NCI-H226 (cell line): ENCODE data around the gene RPL27A.
"Not testable (repeated sequence)": the region's sequence is repeated elsewhere in the genome, so short reads cannot be mapped to it uniquely, and the experiment has no call there.

Experiments used
- DNase-seq: peaks from one replicate; pipeline ENCODE4 v3.0.0-alpha.2; 2015

Gene RPL27A

GRCh38 chr11:8682303-8683114 lies at the start of gene RPL27A, which contains the start of gene TRIM66:
RPL27A (plus strand) TSS chr11:8682792; CDS start chr11:8682814, 22 bp downstream.
TRIM66 (minus strand) TSS chr11:8682665; CDS start chr11:8672274, 10,391 bp downstream.
- peak; percentile 90 for DNase-seq

DNA sequence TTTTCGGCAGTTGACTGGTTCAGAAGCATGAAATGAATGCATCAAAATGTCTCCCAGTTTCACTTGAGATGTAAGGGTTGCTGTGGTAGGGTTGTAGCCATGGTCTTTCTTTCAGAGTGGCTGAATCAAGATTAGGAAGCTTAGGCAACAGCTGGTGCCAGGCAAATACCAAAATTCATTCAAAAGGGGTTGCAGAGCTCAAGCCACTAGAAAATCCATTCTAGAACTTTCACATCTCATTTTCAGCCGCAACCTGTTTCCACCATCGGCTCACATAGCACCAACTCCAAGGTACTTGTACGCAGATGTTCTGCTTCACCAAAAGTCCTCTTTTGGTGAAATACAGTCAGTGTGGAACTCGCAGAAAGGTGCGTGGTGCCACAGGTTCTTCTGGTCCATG lies 48.1 kb upstream of the RPL27A start:
- no peak for DNase-seq

- DNase-seq, result no peak
Measured at GRCh38 chr11:8636127-8636526, 46.5 kb upstream of the RPL27A start.

GRCh38 chr11:8638300-8638699 lies 44.3 kb upstream of the RPL27A start:
- DNase-seq, result peak; percentile 30

GRCh38 chr11:8639655-8640054 lies 42.9 kb upstream of the RPL27A start:
- no peak for DNase-seq

- no peak for DNase-seq
Measured at GRCh38 chr11:8640267-8640906, 42.2 kb upstream of the RPL27A start.

GRCh38 chr11:8641332-8641731 lies 41.3 kb upstream of the RPL27A start:
- no peak for DNase-seq

DNA sequence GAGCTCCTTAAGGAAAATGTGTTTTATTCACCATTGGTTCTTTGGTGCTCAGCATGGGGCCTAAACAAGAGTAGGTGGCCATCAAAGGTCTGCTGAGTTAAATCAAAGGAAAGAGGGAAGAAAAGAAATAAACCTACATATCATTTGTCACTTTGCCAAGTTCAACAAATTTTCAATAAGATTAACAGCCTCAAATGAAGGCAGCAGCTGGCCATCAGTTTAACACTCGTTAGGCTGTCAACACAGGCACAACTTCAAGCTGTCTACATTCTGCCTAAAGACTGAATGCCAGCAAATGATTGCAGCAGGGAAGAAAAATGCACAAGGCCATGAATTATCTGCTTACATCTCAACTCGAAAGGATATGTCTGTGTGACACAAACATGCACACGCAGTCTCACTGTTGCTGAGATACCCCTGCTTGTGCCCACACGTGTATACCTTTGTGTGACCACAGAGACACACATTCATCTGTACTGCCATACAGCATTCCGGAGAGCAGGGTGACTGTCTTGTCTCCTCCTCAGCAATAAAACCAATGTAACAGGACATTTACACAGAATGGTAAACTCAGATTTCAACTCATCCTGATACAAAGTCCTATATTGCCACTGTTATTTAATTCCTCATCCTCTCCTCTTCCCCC lies 40.3 kb upstream of the RPL27A start:
- DNase-seq, result no peak

- no peak for DNase-seq
Measured at GRCh38 chr11:8646873-8647272, 35.7 kb upstream of the RPL27A start.

GRCh38 chr11:8649361-8649760 lies 33.2 kb upstream of the RPL27A start:
- peak; percentile 36 for DNase-seq

DNA sequence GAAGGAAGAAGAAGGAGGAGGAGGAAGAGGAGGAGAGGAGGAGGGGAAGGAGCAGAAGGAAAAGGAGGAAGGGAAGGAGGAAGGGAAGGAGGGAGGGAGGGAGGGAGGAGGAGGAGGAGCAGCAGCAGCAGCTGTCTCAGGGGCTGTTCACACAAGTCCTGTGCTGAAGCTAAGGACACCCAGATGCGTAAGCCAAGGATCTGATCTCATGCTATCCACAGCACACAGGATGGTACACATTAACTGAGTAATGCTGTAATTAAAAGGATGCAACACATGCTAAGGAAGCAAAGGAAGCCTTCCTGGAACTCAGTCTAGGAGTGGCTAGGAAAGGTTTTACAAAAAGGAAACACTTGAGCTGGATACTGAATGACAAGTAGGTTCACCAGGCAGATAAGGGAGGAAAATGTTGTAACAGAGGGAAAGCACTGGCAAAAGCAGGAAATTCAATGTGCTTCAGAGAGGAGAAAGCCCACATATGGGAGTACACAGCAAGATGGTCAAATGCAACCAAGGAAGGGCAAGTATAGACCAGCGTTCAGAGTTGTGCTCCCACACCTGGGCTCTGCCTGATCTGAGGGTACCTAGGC lies 32.1 kb upstream of the RPL27A start:
- DNase-seq, result peak; percentile 16

GRCh38 chr11:8652140-8652539 lies 30.5 kb upstream of the RPL27A start:
- peak; percentile 95 for DNase-seq

DNA sequence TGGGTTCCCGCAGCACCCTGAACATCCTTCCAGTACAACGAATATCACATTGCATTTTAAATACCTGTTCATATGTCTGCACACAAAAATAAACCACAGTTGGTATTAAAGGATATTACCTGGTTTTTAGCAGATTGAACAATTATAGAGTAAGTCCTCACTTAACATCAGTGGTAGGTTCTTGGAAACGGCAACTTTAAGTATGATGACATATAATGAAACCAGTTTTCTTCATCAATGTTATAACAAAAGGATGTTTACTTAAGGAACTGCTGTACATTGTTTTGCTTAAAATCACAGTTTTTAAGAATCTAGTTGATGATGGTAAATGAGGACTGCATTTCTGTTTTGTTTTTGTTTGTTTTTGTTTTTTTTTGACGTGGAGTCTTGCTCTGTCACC lies 28.1 kb upstream of the RPL27A start:
- DNase-seq, result no peak

GRCh38 chr11:8656291-8656690 lies 26.3 kb upstream of the RPL27A start:
- no peak for DNase-seq

- no peak for DNase-seq
Measured at GRCh38 chr11:8658321-8659057, 24.1 kb upstream of the RPL27A start.

DNA sequence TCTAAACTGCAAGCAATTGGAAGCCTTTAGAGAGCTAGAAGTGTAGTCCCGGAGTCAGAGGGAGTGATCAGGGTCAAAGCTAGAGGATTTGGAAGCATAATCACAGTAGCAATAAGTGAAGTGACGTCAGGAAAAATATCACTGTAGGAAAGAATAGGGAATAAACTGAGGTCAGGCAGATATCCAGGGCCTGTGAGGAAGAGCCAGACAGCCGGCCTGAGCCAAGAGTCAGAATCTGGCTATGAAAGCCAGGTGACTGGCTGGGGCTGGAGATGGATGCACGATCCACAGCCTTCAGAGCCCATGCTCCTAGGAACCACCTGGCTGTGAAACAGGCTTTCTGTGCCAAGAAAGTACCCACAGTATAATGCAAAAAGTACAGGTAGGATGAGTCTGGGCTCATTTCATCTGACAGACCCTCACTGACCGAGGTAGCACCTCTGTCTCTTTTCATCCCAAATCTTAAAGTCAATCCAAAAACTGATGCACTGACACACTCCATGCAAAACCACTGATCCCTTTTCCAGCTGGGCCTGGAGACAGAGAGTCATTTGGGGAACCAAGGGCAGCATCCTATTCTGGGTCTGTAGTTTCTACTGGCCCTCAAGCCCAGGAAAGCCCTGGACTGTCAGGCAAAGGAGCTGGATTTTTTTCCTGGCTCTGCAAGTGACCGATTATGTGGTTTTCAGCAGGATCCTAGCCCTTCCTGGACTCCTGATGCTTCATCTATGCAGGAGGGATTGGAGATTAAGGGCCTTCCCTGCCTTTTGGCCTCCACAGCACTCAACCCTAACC lies 21.4 kb upstream of the RPL27A start:
- no peak for DNase-seq

GRCh38 chr11:8665222-8665621 lies 17.4 kb upstream of the RPL27A start:
- no peak for DNase-seq

- DNase-seq, result not testable (repeated sequence)
Measured at GRCh38 chr11:8670081-8670480, 12.5 kb upstream of the RPL27A start.

GRCh38 chr11:8671193-8671612 lies 11.4 kb upstream of the RPL27A start:
- DNase-seq, result peak; percentile 91

- peak; percentile 80 for DNase-seq
Measured at GRCh38 chr11:8671651-8672062, 10.9 kb upstream of the RPL27A start.

DNA sequence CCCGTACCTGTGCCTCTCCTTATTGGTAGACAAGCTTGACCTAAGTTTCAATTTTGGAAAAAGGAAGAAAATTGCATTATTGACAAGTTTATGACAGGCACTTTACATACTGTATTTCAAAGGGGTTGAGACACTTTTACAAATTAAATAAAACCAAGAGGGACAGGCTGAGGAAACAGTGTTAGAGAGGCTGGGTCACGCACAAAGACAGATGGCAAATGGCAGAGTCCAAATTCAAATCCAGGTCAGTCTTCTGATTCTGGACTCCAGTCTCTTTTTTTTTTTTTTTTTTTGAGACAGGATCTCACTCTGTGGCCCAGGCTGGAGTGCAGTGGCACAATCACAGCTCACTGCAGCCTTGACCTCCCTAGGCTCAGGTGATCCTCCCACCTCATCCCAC lies 10.2 kb upstream of the RPL27A start:
- no peak for DNase-seq

DNA sequence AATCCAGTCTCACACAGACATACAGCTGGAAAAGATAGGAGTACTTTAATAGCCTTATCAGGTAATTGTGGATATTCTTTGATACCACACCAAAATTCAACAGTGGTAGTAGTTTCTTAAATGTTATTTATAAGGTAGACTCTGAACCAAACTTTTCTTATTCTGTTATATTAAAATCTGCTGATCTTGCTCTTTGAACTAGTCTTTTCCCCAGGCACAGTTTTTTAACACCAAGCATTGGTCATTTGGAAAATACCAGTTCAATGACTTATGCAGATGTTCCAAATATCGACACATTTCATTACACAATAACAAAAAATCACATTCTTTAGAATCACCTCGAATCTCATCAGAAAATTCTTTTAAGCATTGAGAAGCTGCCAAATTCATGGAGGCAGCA lies 7.7 kb upstream of the RPL27A start:
- no peak for DNase-seq
